Heart left ventricle (tissue), 13 donors: ENCODE results near the gene DAND5.

Source experiments
- CTCF ChIP-seq, 12 donors: fragments of 200-600 bp; sonication (generic) in 4 of 12; IDR thresholded peaks; one replicate each; pipeline versions ENCODE4 v1.5.0 to v1.8.0; 2018 to 2022; ENCODE audit warnings: antibody characterized with exemption in 12 of 12, mild to moderate bottlenecking in 5 of 12
- POLR2A ChIP-seq, 2 donors: fragments of 450-650 bp; IDR thresholded peaks; one replicate each; pipeline ENCODE4 v1.6.1; 2017; ENCODE audit warnings: antibody characterized with exemption in 2 of 2, mild to moderate bottlenecking in 2 of 2, moderate library complexity in 2 of 2
- donor health status: ischemic (EF 13 %, LVEDD 7.1; RV severe dilation, severe dysfunction).
- donor health status: DM: no; HTN: yes; CAD: no.
- donor health status: DM: no; HTN: no; CAD: no.
- donor health status: ischemic (EF 25% LVEDD 6.9; RV normal size, moderate dysfunction).
- donor health status: ischemic (EF 25% LVEDD 5.7; RV mildly dilated, moderate dysfunction).
- donor health status: ischemic (EF 35%, LVEDD 5.7; RV mildly dilated, moderate dysfunction).
- donor health status: nonischemic (EF 11% LVEDD 7.7; RV severe dilation, severe dysfunction).
- donor health status: DM: yes; HTN: yes; CAD: no.
- donor health status: PGD.
- donor health status: ischemic (EF 29% LVEDD 5.4; RV normal size, mild dysfunction).
- donor health status: nonischemic (EF 23%, LVEDD 6.1; RV moderate dilation, normal function).

- TF ChIP-seq CTCF (IDR thresholded peaks at IDR 0.05), result no peak
- no peak for TF ChIP-seq POLR2A (IDR thresholded peaks at IDR 0.05)
Measured at GRCh38 chr19:12985049-12985776, 15.8 kb downstream of the DAND5 start.
